NAMALWA (cell line): ENCODE measurements around the gene F12.
"Not testable (repeated sequence)": the region's sequence is repeated elsewhere in the genome, so short reads cannot be mapped to it uniquely, and the experiment has no call there.

ENCODE experiments used
- DNase-seq: peaks from one replicate; pipeline ENCODE4 v3.0.0-alpha.2; 2015; ENCODE audit warnings: low spot score

F12 gene

DNA sequence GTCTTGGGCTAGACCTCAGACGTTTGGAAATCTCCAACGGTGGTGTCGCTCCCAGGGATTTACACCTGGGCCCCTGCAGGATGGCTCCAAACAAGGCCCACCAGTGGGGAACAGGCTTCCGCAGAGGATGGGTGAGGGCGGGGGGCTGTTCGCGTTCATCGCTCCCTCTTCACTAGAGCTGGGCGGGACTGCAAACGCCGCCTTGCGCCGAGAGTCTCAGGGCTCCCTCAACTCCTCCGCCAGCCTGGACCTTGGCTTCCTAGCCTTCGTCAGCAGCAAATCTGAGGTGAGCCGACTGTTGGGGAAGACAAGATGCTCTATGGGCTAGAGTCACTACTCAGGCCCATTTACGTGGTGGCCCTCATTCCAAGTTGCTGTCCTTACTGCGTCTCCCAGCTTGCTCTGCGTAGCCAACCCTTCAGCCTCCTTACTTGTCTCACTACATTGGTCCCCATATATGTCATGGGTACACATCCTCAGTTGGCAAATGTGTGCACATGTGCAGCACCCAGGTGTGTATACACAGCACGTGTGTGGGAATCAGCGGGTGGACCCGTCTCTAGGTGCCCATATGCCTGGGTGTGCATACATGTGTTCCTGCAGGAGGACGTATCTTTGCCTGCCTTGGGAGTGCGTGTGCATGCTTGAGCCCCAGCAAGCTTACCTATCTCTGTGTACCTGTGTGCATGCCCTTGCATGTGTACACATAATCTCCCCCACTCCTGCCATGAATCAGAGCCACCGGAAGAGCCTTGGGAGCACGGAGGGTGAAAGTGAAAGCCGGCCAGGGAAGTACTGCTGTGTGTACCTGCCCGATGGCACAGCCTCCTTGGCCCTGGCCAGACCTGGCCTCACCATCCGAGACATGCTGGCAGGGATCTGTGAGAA is 41.1 kb downstream of the F12 start:
- no peak for DNase-seq

DNA sequence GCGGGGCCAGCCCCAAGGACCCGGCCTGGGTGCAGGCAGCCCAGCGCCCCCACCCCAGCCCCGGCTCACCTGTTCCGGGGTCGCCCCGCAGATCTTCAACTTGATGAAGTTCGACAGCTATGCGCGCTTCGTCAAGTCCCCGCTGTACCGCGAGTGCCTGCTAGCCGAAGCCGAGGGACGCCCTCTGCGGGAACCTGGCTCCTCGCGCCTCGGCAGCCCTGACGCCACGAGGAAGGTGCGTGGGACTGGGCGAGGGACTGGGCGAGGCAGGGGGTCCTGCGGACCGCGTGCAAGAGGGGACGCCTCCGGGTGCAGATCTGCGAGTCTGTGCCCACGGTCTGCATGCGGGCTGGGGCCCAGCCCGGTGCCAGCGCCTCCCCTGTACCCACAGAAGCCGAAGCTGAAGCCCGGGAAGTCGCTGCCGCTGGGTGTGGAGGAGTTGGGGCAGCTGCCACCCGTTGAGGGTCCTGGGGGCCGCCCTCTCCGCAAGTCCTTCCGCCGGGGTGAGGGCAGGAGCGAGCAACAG is 42.0 kb downstream of the F12 start:
- DNase-seq: no peak

DNA sequence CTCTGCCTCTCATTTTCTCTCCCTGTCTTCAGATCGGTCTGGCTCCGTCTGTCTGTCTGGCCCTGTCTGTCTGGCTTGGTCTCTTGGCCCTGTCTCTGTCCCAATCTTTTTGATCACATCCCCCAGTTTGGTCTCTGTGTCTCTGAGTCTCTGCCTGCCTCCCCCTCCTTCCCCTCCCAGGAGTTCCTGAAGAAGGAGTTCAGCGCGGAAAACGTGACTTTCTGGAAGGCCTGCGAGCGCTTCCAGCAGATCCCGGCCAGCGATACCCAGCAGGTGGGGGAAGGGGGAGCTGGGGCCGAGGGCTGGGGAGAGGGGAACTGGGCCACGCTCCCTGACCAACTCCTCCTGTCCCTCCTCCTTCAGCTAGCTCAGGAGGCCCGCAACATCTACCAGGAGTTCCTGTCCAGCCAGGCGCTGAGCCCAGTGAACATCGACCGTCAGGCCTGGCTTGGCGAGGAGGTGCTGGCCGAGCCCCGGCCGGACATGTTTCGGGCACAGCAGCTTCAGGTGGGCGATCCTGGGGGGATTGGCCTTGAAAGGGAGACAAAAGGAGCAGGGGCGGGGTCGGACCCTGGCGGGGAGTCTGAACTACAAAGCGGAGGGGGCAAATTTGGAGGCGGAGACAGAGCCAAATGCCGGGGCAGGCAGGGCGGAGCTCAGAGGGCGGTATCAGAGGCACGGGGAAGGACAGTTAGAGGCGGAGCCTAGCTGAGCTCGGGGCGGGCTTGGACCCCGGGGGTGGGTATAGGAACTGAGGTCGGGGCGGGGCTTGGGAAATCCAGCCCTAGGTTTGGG is 42.6 kb downstream of the F12 start:
- no peak for DNase-seq

DNA sequence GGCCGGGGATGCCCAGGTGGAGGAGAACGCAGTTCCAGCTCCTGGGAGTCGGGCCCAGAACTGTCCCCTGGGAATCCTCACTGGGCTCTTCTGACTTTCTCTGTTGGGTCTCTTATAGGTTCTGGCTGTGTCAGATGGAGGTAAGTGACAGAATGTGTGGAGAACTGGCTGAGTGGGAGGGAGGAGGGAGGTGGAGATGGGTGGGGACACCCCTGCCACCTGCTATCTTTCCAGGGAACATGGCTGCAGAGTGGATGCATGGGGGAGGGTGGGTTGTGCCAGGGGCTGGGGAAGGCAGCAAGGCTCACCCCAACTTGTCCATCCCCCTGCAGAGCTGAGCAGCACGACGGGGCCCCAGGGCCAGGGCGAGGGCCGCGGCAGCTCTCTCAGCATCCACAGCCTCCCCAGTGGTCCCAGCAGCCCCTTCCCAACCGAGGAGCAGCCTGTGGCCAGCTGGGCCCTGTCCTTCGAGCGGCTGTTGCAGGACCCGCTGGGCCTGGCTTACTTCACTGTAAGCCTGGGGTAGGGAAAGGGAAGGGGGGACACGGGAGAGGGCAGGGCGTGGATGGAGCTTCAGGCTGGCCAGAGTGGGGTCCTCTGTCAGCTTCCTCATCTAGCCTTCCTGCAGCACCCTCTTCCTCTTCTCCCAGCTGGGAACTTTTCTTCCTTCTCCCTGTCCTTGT is 43.4 kb downstream of the F12 start:
- no peak for DNase-seq

DNA sequence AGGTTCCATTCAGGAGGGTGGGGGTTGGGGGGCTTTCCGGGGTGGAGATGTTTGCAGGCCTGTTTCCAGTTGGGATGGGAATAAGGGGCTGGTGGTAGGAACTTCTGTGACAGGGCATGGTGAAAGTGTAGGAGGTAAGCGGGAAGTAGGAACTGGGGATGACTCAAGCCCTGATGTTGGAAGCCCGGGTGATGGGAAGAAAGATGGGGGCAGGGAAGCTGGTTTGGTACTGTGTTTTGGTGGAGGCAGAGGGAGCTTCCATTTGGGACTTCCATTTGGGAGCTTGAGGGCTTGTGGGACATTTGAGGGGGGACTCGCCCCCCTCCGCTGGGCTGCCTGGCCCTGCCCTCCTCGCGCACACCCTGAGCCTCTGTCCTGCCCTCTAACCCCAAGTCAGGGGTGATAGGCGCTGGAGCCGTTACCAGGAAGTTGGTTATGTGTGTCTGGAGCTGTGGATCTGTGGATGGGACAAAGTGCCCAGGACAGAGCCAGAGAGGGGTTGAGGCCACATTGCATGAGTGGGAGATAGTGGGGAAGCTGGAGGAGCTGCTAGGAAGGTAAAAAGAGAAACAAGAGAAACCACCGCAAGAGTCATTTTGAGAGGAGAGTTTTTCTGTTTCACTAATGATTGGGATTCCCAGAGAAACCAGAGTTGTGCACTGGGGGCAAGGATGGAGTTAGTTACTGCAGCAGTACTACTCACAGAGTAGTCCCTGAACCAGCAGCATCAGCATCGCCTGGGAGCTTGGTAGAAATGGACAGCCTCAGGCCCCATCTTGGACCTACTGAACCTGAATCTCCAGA is 45.0 kb downstream of the F12 start:
- no peak for DNase-seq

DNA sequence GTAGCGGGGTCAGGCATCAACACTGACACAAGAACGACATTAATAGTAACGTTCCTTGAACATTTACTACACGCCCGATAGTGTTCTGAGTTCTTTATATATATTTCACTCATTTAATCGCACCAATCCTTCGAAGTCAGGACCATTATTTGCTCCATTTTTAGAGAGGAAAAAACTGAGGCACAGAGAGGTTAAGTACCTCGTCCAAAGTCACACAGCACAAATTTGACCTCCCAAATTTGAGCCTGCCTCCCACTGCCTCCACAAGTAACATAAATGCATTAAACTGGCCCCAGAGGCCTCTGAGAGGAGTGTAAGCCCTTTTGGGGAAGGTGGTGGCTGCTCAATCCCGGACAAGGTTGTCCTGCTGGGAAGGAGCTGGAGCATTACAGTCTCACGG is 45.8 kb downstream of the F12 start:
- no peak for DNase-seq

DNA sequence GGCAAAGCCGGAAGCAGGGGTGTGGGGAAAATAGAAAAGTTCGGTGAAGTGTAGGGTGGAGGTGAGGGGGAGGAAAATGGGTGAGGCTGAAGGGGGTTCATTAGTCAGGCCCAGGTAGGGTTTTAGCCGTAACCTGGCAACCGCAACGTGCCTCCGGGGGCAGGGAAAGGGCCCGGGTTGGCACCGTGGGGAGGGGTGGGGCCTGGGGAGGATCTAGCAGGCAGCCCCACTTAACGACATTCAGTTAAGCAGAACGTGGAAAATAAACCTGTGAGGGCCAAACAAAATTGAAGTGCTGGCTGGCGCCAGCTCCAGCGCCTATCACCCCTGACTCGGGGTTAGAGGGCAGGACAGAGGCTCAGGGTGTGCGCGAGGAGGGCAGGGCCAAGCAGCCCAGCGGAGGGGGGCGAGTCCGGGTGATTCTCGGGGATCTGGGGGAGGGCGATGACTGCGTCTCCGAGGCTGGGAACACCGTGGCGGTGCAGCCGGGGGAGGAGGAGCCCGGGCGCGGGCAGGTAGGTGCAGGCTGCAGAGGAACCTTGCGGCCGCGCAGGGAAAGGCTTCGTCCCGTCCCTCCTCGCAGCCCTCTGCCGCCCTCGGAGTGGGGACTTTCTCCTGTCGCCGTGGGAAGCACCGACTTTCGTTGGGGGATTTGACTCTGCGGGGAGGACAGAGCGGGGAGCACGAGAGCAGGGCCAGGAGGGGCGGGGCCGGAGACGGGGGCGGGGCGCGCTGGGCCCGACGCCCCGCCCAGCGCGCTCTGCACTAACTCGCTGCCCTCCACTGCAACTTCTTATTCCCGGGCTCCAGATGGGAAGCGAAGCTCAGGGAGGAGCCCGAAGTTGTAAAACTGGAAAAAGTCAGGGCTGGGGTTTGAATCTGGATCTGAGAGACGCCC is 46.5 kb downstream of the F12 start:
- no peak for DNase-seq

DNA sequence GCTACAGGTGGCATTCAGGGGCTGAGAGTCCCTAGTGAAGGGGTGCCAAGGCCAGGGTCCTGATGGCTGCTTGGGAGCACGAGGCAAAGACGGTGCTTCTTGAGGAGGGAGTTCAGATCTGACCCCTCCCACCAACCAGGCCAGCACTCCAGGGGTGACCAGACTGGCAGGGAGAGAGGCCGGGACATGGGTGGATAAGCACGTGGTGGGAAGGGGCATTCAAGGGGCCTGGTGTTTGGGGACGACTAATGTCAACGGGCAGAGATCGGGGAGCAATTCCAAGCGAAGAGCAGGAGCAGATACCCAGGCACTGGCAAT is 47.1 kb downstream of the F12 start:
- DNase-seq: no peak

DNA sequence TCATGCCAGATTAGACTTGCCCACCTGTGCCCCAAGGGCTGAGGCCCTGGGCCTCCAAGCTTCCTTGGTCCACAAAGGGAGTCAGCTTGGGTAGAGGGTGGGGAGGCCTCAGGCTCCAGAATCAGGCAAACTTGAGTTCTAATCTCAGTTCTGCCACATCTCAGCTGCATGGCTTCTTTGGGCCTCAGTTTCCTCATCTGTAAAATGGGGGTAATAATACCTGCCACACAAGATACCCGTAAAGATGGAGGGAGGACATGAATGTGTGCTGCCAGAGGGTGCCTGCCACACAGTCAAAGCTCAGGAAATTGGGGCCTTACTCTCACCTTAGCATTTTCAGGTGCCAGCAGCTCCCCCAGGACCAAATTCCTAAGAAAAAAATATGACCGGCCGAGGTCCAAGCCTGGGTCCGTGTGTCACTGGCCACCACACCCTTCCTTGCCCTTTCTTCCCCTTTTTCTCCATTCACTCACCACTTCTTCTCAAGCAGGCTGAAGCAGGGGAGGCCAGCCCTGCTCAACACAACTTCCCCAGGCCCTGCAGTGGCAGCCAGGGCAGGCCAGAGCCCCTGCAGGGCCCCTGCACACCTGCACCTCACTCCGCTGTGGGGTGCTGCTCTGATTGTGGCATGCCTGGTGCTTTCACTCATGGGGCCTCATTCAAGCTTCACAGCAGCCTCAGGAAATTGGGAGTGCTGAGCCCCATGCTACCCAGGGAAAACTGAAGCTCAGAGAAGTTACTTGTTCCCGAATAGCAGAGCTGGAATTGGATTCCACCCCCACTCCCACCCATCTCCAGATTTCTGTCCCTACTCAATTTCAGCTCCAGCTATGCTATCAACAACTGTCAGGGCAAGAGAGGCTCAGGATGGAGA is 47.7 kb downstream of the F12 start:
- DNase-seq: peak; percentile 67

DNA sequence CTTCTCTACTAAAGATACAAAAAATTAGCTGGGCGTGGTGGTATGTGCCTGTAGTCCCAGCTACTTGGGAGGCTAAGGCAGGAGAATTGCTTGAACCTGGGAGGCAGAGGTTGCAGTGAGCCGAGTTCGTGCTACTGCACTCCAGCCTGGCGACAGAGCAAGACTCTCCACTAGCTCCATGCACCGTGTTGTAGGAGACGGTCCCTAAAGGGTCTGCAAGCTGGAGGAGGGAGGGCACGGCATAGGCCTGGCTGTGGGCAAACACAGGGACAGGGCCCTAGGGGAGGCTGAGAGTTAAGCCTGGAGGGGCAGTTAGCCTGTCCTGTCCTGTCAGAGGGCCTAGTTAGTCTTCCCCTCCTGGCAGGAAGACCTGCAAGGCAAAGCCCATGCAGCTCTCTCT is 48.6 kb downstream of the F12 start:
- DNase-seq: not testable (repeated sequence)

DNA sequence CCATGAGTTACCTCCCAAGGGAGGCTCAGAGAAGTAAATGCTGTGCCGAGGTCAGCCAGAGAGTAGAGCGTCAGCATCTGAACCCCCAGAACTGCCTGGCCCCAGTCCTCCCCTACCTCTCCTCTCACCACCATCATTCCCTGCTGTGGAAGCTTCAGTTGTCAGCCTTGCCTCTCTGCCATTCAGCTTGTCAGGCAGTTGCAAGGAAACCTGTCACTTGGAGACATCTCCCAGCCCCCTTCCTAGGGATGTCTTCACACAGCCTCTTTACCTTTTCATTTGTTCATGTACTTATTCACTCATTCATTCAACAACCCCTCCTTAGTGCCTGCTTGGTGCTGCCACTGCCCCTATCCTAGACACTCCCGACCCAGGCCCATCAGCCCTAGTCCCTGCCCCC is 49.5 kb downstream of the F12 start:
- no peak for DNase-seq

DNA sequence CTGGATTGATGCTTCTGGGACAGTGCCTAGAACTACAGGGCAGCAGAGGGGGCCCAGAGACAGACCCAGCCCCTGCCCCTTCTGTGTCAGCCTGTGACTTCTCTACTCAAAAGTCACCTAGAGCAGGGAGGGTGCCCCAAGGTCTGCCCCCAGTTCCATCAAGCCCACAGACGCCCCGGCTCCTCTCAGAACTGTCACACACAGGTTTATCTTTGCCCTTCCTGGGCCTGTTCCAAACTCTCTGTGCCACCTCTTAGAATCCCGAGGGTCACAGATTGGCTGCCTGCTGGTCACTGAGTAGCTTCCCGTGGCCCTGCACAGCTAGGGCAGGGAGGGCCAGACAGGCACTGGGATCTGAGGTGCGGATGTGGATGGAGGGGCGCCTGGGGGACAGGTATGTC is 49.9 kb downstream of the F12 start:
- DNase-seq: no peak

DNA sequence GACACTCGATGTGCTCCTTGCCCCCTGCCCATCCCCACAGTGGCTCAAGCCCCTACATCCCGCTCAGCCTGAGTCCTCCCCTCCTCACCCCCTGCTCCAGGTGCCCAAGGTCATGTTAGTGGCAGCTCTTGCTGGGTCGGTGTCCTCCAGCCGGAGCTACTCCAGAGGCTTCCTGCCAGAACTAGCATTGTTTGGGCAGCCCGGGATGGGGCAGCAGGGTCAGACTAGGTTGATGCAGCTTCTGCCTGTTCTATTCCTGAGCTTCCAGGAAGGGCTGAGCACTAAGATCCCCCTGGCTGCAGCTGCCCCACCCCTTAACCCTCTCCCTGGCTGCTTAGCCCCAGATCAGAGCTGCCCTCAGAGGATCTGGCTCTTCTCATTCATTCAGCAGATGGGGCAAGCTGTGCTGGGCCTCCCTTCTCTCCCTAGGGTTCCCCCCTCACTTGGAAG is 51.0 kb downstream of the F12 start:
- DNase-seq: no peak

DNA sequence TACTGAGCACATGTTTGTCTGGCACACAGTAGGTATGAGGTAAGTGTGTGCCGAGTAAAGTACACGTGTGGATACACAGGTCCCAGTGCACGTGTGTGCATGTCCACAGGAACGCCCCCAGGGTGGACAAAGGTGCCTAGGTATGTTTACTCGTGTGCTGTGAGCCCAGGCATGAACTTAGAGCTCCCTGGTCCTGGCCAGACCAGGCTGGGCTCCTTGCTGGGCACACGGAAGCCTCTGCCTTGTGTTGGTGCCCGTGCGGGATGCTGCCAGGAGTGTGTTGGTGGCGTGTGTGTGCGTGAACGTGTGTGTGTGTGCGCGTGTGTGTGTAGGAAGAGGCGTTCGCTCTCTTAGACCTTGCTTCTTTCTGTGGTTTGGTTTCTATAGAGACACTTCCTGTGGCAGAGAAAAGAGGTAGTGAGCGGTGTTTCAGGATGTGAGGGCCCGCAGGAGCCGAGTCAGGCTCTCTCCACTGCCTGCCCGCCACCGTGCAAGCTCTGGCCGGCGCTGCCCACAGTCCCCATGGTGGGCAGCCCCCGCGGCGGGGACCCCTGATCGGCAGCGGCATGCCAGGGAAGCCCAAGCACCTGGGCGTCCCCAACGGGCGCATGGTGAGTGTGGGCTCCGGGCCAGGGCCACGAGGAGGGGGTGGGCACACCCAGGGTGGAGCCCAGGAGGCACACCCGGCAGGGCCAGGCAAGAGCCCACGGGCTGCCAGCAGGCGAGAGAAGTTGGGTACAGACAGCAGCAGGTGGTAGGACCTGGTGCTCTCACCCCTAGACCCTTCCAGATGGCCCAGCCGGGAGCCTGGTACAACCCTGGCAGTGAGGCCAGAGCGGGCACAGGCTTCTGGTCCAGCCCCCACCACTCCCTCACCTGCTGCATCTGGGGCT is 51.7 kb downstream of the F12 start, which contains the start of gene RGS14:
Gene RGS14, plus strand, starts transcription at position 466 of the 893 bp plus-strand sequence. Its CDS starts 101 bp downstream, at position 567.
- peak; percentile 94 for DNase-seq

DNA sequence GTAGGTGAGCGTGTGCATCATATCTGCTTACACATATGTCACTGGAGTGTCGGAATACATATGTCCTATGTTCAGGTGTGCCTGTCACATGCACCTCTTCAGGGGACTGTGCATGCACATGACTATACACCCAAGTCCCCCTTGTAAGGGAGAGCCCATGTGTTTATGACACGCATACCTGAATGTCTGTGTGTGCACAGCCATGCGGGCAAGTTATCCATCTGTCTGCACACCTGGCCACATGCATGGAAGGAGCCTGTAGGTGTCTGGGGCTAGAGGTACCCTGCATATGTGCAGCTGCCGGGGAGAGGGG is 52.3 kb downstream of the F12 start:
- no peak for DNase-seq

DNA sequence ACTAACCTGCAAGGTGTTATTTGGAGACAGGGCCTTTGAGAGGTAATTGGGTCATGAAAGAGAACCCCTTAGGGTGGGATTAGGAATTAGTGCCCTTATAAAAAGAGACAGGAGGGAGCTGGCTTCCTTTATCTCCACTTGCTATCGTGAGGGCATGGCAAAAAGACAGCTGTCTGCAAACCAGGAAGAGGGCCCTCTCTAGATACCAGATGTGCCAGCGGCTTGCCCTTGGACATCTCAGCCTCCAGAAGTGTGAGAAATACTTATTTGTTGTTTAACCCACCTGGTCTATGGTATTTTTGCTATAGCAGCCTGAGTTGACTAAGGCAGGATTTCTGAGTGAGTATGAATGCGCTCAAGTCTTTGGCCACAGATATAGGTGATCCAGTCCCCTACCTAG is 52.6 kb downstream of the F12 start:
- DNase-seq: peak; percentile 60

DNA sequence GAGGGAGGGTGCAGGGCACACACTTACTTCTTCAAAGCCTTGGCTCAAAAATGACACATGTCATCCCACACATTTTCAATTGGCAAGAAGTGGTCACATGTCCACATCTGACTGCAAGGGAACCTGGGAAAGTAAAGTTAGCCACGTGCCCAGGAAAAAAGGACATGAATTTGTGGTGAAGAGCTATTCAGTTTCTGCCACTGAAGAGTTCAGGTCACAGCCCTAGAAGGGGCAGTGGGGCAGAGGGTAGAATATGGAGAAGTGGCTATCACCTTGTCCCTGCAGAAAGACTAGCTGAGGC is 53.5 kb downstream of the F12 start:
- DNase-seq: no peak

DNA sequence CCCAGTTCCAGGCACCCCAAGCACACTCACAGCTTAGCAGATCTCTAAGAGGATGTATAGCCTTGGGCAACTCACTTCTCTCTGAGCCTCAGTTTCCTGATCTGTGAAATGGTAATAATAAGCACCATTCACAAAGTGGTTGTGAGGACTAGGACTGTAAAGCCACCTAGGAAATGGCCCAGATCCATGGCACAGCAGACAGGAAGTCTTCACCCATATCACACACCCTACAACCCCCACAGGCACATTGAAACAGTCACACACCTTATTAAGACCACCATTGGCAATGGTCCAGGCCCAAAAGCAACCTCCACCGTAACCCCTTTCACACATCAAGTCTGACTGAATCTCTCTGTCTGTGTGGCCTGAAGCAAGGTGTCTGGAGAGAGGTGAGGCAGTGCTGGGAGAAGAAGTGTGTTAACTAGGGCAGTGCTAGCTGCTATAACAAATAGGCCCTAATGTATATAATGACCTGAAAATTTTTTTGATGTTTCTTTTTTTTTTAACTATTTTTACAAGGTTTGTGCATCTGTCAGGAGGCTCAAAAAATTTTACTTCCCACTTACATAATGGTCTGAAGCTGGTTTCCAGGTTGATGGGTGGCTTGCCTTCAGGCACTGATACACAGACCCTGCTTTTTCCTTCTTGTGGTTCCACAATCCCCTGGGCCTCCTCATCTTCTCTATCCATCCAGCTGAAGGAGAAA is 54.0 kb downstream of the F12 start:
- DNase-seq: no peak
